Immature natural killer cell (primary cell): ENCODE results near the gene LSM4. TPM values are rescaled to one million over a fixed set of nuclear protein-coding genes. Genes with fewer than 3 reads are reported as not detected.

Experiments
- DNase-seq, 3 donors: peaks; one replicate each; pipeline ENCODE4 v3.0.0; 2022; ENCODE audit warnings: mixed read lengths in 1 of 3
- H3K27ac Mint-ChIP-seq, 6 donors: one replicate each; pipeline ENCODE4 v1.8.0; 2020; ENCODE audit warnings: mixed read lengths in 6 of 6, mild to moderate bottlenecking in 5 of 6, inconsistent platforms in 4 of 6, moderate library complexity in 3 of 6
- H3K27me3 Mint-ChIP-seq, 3 donors: one replicate each; pipeline ENCODE4 v1.8.0; 2020 to 2021; ENCODE audit warnings: low read depth in 3 of 3, mild to moderate bottlenecking in 3 of 3, mixed read lengths in 3 of 3, moderate library complexity in 3 of 3, inconsistent platforms in 1 of 3
- H3K36me3 Mint-ChIP-seq, 3 donors: one replicate each; pipeline ENCODE4 v1.8.0; 2020; ENCODE audit warnings: mixed read lengths in 3 of 3, inconsistent platforms in 2 of 3, mild to moderate bottlenecking in 2 of 3
- H3K4me1 Mint-ChIP-seq, 2 donors: one replicate each; pipeline ENCODE4 v1.8.0; 2020; ENCODE audit warnings: inconsistent platforms in 2 of 2, mild to moderate bottlenecking in 2 of 2, mixed read lengths in 2 of 2, moderate library complexity in 1 of 2
- H3K4me3 Mint-ChIP-seq, 5 donors: one replicate each; pipeline ENCODE4 v1.8.0; 2020; ENCODE audit warnings: mild to moderate bottlenecking in 5 of 5, mixed read lengths in 5 of 5, inconsistent platforms in 3 of 5, moderate library complexity in 3 of 5
- H3K9me3 Mint-ChIP-seq, 6 donors: one replicate each; pipeline ENCODE4 v1.8.0; 2020; ENCODE audit warnings: mild to moderate bottlenecking in 6 of 6, mixed read lengths in 6 of 6, inconsistent platforms in 4 of 6, moderate library complexity in 3 of 6
- polyA plus RNA-seq, 3 donors: library from polyadenylated mRNA; unstranded; fragments of 300-500 nt; fragmentation: Illumina TruSeq; gene quantifications; one replicate each; pipeline ENCODE4 v1.2.3, GENCODE V29; 2021

The LSM4 gene
- polyA plus RNA-seq, 3 donors from 2014 or later = 128 to 189 (median 178) TPM

DNA sequence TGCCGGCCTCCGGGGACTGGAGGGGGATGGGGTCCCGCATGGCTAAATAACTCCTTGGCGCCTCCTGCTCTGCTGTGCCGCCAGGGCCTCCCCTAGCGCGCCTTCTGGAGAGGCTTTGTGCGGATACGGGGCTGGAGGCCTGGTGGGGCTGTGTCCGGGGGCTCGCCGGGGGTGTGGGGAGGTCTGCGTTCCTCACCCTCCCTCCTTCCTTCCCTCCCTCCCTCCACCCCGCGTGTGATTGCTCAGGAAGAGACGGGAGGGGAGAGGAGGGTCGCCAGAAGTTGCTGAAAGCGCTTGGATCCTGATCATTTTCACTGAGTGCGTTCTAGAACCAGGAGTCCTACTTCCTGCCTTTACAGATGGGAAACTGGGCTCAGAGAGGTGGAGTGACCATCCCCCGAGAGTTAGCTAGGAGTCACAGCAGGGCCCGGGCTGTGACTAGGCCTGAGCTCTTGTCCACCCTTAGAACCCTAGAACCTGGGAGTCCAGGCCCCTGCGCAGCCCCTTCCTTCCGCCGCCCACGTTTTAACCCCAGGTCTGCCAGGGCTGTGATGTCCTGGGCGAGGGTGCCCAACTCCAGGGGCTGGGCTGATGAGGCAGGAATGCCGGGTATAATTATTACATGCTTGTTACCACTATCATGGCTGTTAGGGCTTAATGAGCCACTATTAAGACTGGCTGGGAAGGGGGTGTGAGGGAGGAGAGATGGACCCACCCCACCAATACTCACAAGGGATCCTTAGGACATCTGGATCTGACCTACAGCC lies 40.7 kb downstream of the LSM4 start:
- Mint-ChIP-seq H3K4me3 (peak overlapping the region; percentile 84 to 90 (median 87)), H3K4me1 (peaks cover 51 to 60% of the 10 kb centered on the region in 2 donors), H3K9me3 (peaks cover 0 to 2% (median 0%) of the 10 kb centered on the region in 6 donors), H3K36me3 (peaks cover 0 to 6% (median 4%) of the 10 kb centered on the region in 3 donors), H3K27ac (peak overlapping the region; percentile 91 to 100 (median 96)), H3K27me3 (peaks cover 44 to 54% (median 50%) of the 10 kb centered on the region in 3 donors)
- no peak for DNase-seq

DNA sequence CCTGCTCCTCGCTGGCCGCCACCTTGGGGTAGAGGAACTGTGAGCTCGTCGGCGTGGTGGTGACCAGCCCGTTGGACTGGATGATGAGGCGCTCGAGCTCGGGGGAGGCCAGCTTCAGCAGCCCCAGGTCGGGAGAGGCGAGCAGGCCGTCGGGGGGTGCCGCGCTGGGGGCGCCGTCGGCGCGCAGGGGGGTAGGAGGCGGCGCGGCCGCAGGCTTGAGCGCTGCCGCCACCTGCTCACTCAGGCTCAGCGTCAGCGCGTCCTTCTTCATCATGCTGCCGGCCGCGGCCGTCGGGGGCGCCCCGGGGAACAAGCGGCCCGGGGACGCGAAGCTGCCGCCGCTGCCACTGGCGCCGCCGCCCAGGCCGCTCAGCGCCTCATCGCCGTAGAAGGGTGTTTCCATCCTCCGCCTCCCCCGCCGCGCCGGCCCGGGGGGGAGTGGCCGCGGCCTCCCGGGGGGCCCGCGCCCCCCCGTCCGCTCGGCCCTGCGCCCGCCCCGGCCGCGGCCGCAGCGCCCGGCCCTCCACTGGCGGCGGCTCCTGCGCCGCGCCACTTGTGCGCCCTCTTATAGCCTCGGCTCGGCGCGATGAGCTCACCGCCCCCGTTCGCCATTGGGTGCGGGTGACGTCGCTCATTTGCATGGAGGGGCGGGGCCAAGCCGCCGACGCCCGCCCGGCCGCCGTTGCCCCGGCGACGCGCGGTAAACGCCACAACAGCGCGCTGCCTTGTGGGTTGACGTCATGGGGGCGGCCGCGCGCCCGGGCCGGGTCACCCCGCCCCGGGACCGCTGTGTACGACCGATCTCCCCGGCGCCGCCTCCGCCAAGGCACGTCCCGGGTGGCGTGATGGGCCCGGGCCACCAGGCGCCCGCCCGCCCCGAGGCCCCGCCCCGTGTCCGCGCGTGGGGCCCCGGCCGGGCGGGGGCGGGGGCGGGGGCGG lies 41.5 kb downstream of the LSM4 start, which contains the start of gene JUND:
TSS of gene JUND (minus strand) at position 541 of the 939 bp plus-strand sequence. CDS start at position 403, 138 bp downstream.
- Mint-ChIP-seq H3K27ac (peak within 1 kb of the TSS; percentile 93 to 100 (median 97)), H3K4me3 (peak within 1 kb of the TSS; percentile 91 to 99 (median 95)), H3K27me3 (peaks cover 52 to 62% (median 57%) of the 10 kb centered on the region in 3 donors), H3K4me1 (peaks cover 45 to 55% of the 10 kb centered on the region in 2 donors), H3K9me3 (peaks cover 0 to 2% (median 0%) of the 10 kb centered on the region in 6 donors), H3K36me3 (peaks cover 0 to 6% (median 4%) of the 10 kb centered on the region in 3 donors)
- peak; percentile 99 for DNase-seq

DNA sequence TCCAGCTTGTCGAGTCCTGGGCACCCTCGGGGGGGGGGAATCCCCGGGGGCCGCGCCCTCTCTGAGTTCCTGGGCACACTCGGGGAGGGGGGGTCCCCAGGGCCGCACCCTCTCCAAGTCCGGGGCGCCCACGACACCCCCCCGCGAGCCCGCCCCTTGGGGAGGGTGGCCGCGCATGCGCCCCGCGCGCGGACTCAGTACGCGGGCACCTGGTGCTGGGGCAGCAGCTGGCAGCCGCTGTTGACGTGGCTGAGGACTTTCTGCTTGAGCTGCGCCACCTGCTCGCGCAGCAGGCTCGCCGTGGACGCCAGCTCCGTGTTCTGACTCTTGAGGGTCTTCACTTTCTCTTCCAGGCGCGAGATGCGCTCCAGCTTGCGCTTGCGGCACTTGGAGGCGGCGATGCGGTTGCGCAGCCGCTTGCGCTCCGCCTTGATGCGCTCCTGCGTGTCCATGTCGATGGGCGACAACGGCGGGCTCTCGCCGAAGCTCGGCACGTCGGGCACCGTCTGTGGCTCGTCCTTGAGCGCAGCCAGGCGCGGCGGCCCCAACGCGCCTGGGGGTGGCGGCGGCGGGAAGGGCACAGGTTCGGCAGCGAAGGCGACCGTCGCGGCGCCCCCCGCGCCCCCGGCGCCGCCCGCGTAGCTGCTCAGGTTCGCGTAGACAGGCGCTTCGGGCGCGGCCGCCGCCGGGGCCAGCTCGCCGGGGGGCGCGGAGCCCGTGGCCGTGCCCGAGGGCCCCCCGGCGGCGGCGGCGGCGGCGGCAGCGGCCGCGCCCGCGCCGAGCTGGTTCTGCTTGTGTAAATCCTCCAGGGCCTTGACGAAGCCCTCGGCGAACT lies 42.4 kb downstream of the LSM4 start:
- H3K27me3 Mint-ChIP-seq = peaks cover 58 to 69% (median 62%) of the 10 kb centered on the region in 3 donors
- H3K4me1 Mint-ChIP-seq = peaks cover 42 to 46% of the 10 kb centered on the region in 2 donors
- peak overlapping the region; percentile 91 to 99 (median 96) for H3K4me3 Mint-ChIP-seq

DNA sequence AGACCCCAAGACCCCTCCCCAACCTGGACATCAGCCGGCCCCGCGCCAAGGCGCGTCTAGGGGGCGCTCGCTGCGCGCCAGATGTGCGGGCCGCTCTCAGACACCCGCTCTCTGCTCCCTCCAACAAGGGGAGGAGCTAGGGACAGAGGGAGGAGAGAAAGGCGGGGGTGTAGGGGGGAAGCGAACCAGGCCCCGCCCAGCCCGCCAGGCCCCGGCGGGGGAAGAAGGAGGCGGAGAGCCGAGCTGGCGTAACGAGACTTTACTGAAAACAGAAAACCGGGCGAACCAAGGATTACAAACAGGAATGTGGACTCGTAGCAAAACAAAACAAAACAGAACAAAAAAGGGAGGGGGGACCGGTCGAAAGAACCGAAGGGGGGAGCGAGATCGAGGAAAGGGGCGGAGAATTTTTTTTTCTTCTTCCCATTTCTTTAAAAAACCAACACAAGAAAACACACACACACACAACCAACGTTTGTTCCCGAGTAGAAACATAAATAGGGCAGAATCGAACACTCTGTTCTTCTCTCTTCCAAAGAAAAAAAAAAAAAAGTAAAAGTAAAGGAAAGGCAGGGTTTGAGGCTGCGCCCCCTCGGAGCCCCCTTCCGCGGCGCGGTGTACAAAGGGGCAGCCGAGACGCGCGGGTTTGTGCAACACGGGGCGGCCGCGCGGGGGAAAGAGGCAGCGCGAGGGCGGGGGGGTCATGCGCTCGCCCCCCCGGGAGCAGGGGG lies 43.2 kb downstream of the LSM4 start:
- H3K4me1 Mint-ChIP-seq = peaks cover 36 to 39% of the 10 kb centered on the region in 2 donors

More for the DNA sequence above, 42.4 kb downstream of the LSM4 start:
- peak; percentile 82 to 89 (median 88) for DNase-seq
- peaks cover 0 to 2% (median 0%) of the 10 kb centered on the region in 6 donors for H3K9me3 Mint-ChIP-seq
- H3K36me3 Mint-ChIP-seq = peaks cover 0 to 6% (median 4%) of the 10 kb centered on the region in 3 donors
- peak overlapping the region; percentile 93 to 100 (median 100) for H3K27ac Mint-ChIP-seq

DNA sequence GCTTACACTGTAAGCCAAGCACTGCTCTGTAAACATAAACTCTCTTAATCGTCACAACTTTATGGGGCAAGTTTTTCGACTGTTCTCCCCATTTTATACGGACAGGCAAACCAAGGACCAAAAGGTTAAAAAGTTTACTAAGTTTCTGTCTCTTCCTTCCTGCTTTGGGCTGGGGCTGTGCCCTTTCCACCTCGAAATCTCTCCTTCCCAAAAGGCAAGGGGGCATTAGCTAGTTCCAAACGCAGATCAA lies 43.7 kb downstream of the LSM4 start:
- peak overlapping the region; percentile 91 to 99 (median 98) for H3K4me3 Mint-ChIP-seq
- peak overlapping the region; percentile 92 to 100 (median 100) for H3K27ac Mint-ChIP-seq
- H3K9me3 Mint-ChIP-seq = peaks cover 0 to 2% (median 0%) of the 10 kb centered on the region in 6 donors
- H3K27me3 Mint-ChIP-seq = peaks cover 69 to 81% (median 75%) of the 10 kb centered on the region in 3 donors
- H3K4me1 Mint-ChIP-seq = peaks cover 33 to 40% of the 10 kb centered on the region in 2 donors
- peaks cover 0 to 6% (median 4%) of the 10 kb centered on the region in 3 donors for H3K36me3 Mint-ChIP-seq
- DNase-seq = no peak

More for the DNA sequence above, 43.2 kb downstream of the LSM4 start:
- DNase-seq = peak; percentile 90 to 96 (median 95)
- Mint-ChIP-seq H3K9me3 (peaks cover 0 to 2% (median 0%) of the 10 kb centered on the region in 6 donors), H3K4me3 (peak overlapping the region; percentile 91 to 99 (median 98)), H3K27me3 (peaks cover 66 to 76% (median 70%) of the 10 kb centered on the region in 3 donors), H3K27ac (peak overlapping the region; percentile 92 to 100 (median 100)), H3K36me3 (peaks cover 0 to 6% (median 4%) of the 10 kb centered on the region in 3 donors)

DNA sequence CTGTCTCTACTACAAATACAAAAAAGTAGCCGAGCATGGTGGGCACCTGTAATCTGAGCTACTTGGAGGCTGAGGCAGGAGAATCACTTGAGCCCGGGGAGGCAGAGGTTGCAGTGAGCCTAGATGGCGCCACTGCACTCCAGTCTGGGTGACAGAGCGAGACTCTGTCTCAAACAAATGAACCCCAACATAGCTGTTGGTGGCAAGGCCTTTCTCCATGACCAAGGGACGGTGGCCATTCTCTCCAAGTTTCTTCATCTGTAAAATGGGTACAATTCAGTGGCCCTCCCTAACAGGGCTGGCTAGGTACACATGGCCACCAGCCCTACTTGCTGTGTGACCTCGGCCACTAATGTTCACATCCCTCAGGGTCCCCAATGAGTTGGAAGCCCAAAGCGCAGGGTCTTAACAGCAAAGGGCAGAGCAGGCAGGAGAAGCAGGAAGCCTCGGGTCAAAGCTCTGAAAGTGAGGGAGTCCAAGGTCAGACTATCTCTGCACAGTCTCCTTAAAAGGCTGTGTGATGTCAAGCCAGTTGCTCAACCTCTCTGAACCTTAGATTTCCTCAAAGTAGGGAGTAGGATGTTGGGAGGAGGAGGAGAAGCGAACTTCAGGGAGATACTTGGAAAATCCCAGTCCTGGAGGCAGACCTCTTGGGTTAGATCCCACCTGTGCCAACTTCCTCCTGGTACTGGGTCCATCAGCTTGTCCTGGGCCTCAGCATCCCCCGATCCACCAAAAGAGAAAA lies 44.2 kb downstream of the LSM4 start:
- Mint-ChIP-seq H3K36me3 (peaks cover 0 to 6% (median 4%) of the 10 kb centered on the region in 3 donors), H3K27me3 (peaks cover 72 to 85% (median 79%) of the 10 kb centered on the region in 3 donors), H3K4me1 (peaks cover 33 to 40% of the 10 kb centered on the region in 2 donors), H3K9me3 (peaks cover 0 to 2% (median 0%) of the 10 kb centered on the region in 6 donors), H3K27ac (peak overlapping the region; percentile 92 to 100 (median 100)), H3K4me3 (peak overlapping the region; percentile 91 to 99 (median 98))
- peak in 2 of 3 donors; percentile 62 to 64 for DNase-seq

DNA sequence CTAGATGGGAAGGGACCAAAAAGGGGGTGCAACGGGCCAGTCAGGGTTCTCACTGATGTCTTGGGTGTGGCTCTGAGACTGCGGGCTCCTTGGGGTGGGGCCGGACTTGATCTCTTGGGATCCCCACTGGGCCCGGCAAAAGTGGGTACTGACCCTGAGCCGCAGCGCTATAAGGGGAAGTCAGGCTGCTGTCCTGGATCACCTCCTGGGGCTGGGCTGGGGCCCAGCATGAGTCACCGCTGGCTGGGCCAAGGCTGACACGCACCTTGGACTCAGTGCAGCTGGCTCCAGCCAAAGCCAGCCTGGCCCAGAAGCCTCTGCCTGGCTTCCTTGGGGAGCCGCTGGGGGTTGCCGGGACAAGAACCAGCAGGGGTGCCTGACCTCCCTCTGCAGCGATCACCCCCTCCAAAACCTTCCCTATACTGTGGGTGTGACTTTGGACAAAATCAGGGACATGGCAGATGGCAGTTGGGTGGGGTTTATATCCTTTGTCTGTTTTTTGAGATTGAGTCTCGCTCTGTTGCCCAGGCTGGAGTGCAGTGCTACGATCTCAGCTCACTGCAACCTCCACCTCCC lies 48.0 kb downstream of the LSM4 start:
- Mint-ChIP-seq H3K4me1 (peaks cover 22 to 28% of the 10 kb centered on the region in 2 donors), H3K36me3 (peaks cover 0 to 6% (median 4%) of the 10 kb centered on the region in 3 donors), H3K4me3 (peak overlapping the region in 2 of 5 donors; percentile 21 to 36), H3K27me3 (peaks cover 67 to 82% (median 80%) of the 10 kb centered on the region in 3 donors), H3K9me3 (no peaks in the 10 kb centered on the region), H3K27ac (peak overlapping the region in 4 of 6 donors; percentile 32 to 76 (median 58))
- DNase-seq = peak; percentile 38 to 53 (median 39)

DNA sequence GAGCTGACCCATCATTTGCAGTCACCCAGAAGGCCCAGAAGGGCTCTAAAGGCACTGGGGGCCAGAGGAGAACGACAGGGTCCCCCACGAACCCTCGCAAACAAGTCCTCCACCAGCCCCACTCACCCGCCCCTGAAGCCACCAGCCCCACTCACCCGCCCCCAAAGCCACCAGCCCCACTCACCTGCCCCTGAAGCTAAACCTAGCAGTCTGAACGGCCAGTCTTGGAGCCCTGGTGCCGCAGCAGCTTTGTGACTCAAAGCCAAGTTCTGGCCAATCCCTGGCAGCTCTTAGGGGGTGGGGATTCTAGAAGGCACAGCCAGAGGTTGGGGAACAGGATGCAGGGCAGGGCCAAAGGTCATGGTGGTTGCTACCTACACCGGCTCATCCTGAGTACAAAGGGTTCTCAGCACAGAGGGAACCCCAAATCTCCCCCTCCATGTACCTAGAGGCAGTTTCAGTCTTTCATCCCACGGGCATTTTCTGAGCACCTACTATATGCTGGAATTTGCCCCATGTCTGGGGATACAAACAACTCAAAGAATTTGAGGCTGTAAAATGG lies 48.6 kb downstream of the LSM4 start, which contains the start of gene IQCN:
TSS of gene IQCN (minus strand) at position 234 of the 562 bp plus-strand sequence. CDS start 4,974 bp downstream, outside the sequence.
- Mint-ChIP-seq H3K9me3 (no peaks in the 10 kb centered on the region), H3K4me1 (peaks cover 17 to 25% of the 10 kb centered on the region in 2 donors), H3K27me3 (peaks cover 64 to 76% (median 74%) of the 10 kb centered on the region in 3 donors), H3K4me3 (peak within 1 kb of the TSS in 2 of 5 donors; percentile 21 to 36), H3K27ac (peak within 1 kb of the TSS in 5 of 6 donors; percentile 32 to 76 (median 61)), H3K36me3 (peaks cover 0 to 2% (median under 1%) of the 10 kb centered on the region in 3 donors)
- DNase-seq = peak in 2 of 3 donors; percentile 35 to 39

DNA sequence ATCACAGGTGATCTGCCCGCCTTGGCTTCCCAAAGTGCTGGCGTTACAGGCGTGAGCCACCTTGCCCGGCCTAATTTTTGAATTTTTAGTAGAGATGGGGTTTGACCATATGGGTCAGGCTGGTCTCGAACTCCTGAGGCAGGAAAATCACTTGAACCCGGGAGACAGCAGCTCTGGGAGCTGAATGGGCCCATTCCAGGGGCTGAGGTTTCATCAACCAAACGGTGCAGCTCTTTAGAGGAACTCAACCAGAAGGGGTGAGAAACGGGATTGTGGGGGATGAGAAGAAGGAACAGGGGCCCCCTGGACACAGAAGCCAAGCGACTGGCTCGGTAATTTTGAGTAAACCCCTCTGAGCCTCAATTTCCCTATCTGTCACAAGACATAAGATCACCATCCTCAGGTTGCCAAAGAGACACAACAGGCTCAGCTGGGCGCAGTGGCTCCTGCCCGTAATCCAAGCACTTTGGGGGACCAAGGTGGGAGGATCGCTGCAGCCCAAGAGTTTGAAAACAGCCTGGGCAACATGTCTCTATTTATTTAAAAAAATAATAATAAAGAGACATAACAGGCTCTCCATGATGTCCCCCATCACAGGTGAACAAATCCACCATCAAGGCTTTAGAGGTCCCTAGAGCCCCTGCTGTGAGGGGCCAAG lies 49.2 kb downstream of the LSM4 start:
- Mint-ChIP-seq H3K9me3 (no peaks in the 10 kb centered on the region), H3K4me3 (no peak overlapping the region), H3K27me3 (peaks cover 58 to 70% (median 68%) of the 10 kb centered on the region in 3 donors), H3K27ac (peak overlapping the region in 2 of 6 donors; percentile 61 to 76), H3K36me3 (no peaks in the 10 kb centered on the region), H3K4me1 (peaks cover 11 to 19% of the 10 kb centered on the region in 2 donors)
- peak in 1 of 3 donors; percentile 18 for DNase-seq

DNA sequence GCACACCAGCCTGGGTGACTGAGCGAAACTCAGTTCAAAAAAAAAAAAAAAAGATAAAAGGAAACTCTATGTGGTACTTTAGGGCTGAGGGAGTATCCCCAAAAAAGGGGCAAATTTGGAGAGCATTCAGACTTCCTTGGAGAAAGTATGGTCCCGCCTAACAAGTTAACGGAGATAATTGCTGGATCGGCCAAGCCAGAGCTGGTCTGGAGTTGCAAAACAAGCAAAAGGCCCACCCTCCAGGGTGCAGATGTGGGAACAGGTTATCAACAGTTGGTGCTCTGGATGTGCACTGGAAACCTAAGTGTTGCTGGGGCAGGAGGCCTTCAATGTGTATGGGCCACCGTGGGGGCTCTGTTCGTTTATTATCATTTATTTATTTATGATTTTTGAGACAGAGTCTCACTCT lies 51.4 kb downstream of the LSM4 start:
- no peak overlapping the region for H3K4me3 Mint-ChIP-seq
- H3K27me3 Mint-ChIP-seq = peaks cover 39 to 47% (median 47%) of the 10 kb centered on the region in 3 donors
- H3K36me3 Mint-ChIP-seq = peaks cover under 1 to 9% (median under 1%) of the 10 kb centered on the region in 3 donors
- H3K9me3 Mint-ChIP-seq = no peaks in the 10 kb centered on the region
- DNase-seq = no peak
- peaks cover 0 to 6% of the 10 kb centered on the region in 2 donors for H3K4me1 Mint-ChIP-seq
- peak overlapping the region in 2 of 6 donors; percentile 17 to 40 for H3K27ac Mint-ChIP-seq
